Measurements from ENCODE around the gene TRAM2. TPM values are rescaled to one million over a fixed set of nuclear protein-coding genes. Genes with fewer than 3 reads are reported as not detected.

TRAM2 gene
- total RNA-seq, 1 donor from 2014 or later, result 16.0 TPM

DNA sequence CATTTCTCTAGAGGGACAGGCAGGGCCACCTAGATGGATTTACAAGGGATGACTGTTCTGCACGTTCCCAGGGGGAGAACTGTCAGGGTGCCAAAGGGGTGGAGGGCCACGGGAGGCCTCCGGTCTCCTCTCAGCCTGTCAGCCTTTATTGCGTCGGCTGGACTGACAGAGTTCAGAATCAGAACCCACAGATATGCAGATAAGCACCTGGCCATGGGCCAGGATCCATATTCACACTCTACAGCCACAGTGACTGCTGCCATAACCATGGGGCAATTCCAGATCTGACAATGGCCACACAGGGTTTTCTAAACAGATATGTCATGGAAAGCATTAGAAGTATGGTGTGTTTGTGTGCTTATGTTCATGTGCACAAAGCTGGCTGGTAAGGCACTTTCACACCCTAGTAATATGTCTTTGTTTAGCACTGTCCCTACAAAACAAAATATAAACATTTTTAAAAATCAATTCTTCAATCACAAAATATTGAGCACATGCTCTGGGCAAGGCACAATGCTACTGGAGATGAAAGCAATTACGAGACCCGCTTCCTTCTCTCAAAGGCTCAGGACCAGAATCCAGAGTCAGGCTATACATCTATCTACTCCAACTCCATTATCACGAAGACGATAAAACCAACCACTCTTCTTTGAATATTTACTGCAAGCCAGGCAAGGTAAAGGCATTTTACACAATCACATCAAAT is 29.1 kb downstream of the TRAM2 start:
- peak; percentile 43 for DNase-seq (ENCODE audit: low spot score)

DNA sequence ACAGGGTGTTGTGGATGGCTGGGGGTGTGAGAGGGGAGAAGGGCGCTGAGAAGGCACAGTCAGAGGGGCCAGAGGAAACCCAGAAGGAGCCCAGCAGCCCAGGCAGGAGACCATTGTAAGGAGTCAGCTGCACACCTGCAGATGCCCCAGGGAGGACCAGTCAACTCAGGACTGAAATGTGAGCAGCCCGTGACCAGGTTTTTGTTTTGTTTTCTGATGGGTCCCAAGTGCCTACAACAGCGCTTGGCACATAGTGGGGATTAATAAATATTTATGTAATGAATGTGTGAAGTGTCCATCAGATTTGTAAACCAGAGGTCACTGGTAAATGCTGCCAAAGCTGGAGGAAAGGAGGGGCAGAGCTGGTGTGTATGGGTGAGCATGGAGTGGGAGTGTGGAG is 30.2 kb downstream of the TRAM2 start:
- no peak for DNase-seq (ENCODE audit: low spot score)

DNA sequence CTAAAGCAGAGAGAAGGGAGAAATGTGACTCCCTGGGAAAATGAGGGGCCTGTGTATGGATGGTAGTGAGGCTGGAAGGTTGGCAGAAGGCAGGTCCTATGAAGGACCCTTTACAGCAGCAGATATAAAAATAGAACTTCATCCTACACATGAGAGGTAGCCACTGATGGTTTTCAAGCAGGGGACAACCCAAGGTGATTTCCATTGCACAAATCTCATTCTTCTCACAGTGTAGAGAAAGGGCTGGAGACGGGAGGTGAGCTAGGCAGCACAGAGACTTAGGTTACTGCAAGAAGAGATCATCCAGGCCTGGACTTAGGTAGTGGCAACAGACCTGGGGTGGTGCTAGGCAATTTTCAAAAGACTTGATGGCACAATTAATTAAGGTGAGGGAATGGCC is 30.7 kb downstream of the TRAM2 start:
- DNase-seq (ENCODE audit: low spot score), result no peak

DNA sequence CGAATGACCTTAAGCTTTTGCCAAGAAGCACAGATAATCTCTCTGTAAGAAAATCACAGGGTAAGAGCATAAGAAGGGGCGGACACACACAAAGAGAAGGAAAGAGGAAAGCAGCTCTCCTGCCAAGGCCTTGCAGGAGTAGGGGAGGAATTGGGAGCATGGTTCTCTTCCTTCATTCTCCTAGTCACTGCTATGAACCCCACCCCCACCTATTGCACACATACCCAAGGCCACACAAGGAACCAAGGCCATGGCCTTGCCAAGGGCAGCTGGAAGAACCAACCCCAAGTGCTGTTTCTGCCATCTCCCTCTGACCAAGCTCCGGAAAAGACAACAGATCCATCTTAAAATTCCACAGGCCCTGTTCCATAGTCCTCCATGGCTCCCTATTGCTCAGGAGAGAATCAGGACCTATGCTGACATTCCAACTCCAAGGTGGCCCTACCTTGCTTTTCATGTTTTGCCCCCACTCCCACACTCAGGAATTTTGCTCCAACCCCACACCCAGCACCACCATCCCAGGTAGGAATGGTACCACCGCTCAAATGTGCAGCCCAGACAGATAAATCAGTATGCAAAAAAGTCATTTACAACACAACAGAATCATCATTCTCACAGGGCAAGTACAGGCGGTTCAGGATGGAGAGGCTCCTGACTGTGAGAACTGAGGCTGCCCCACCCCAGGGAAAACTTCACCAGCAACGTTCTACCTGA is 31.3 kb downstream of the TRAM2 start:
- no peak for DNase-seq (ENCODE audit: low spot score)

DNA sequence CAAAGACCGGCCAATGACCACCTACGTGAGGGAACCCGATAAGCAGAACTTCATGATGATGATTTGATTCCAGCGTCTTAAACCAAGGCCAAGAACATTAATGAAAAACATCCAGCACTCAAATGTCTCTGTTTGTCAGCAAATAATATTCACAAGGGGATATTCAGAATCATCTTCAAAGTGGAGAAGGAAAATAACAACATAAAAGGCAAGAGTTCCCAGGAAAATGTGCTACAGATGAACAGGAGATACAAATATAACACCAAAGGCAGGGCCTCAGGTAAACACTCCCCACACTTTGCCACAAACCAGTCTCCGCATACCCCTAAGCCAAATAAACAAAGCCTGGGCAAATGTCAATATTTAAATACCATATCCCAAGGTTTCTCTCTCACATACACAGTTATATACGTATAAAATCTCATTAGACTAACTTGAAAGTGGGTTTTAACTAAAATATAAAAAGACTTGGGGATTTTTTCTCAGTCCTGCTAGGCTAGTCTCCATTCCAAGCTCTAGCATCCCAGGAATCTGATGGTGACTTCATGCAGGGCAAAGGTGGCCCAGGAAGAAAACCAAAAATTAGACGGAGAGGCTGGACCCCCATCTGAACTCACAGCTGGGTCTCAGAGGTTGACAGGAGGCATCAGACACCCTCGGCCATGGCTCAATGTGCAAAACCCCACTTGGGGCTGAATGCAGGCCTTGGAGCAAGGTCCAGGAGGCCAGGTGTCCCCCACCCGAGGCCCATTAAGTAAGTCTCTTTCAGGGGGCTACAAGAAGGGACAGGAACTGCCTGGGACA is 32.1 kb downstream of the TRAM2 start:
- DNase-seq (ENCODE audit: low spot score), result no peak

DNA sequence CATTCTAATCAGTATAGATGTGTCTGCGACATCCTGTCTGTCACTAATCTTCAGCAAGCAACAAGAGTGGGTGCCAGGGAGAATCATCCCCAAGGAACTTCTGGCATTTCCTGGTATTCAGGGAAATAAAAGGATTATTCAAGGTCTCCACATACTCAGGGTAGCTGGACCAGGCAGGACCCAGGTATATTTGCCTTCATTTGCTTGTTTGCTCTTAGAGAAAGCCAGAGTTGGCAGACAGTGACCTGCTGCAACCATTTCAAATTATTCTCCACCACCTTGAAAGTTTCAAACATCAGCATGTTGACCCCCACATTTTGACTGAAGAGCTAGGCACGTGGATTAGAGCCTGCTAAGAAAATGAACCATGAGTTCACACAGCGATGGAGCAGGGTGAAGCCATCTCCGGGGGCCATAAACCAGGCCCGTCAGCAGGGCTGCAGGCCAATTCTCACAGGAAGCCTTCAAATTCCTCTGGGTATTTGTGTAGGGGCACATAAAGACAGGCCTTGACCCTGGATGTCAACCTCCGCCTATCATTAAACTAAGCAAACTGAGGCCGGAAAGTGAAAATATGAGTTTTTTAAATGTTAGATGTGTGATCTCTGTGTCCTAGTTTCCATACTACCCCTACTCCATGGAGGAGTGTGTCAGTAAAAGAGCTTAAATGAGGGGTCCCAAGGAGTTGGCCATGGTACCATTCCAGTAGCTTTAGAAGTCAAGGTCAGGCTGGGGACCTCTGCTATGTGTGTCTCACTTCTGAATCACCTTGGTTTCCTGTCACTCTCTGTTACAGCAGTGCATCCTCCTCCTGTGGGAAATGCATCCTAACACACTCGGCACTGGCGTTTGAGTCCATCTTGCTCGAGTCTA is 32.9 kb downstream of the TRAM2 start:
- DNase-seq (ENCODE audit: low spot score), result no peak

DNA sequence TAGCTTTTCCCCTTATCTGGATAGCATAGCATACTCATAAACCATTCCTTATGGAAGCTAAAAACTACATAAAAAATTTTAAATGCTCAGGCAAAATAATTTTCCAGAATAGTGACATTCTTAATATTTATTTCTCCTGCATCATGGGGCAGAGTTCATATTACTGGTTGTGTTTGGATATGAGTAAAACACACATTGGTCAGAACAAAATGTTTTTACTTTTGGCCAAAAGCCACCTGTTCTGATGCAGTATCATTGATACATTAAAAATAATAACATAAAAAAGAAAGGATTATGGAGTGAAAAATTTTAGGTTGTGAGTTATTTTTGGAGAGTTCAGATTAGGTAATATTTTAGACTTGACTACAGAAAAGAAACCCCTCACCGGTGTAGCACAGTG is 33.6 kb downstream of the TRAM2 start:
- DNase-seq (ENCODE audit: low spot score), result no peak

DNA sequence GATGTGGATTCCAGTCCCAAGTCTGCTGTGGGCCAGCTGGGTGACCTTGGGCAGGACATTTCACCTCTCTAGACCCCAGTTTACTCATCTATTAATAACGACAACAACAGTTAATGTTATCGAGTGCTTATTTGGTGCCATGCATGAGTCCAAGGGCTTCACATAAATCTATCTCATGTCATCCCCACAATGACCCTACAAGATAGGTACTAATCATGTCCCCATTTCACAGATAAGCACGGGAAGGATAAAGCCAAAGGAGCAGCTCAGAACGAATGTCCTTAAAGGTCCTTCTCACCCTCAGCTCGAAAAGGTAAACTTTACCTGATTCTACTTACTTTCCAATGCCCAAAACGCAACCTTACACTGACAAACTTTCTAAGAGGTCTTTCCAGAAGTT is 35.7 kb downstream of the TRAM2 start:
- DNase-seq (ENCODE audit: low spot score), result no peak

DNA sequence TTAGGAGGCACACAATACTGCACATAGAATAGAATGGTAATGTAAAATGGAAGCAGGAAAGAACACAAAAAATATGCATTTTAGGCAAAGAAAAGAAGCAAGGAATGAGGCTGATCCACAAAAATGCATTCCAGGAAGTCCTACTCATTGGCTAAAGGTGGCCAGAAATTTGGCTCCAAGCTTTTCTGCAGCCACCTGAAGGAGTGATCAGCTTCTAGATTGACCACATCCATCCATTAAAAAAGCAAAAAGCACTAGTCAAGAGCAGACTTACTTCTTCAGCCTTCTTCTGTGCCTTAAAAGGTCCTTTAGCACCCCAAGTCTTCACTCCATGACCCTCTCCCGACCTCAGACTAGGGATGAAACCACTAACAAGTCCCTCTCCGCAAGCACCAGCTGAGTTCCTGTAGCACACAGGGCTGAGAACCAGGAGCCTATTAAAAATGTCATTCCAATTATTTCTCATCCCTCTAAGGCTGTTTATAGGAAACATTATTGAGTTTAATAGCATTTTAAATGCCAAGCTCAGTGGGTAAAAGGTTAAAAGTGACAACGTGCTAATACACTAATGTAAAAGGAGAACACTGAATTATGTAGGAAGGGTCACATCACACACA is 36.5 kb downstream of the TRAM2 start:
- DNase-seq (ENCODE audit: low spot score), result no peak

DNA sequence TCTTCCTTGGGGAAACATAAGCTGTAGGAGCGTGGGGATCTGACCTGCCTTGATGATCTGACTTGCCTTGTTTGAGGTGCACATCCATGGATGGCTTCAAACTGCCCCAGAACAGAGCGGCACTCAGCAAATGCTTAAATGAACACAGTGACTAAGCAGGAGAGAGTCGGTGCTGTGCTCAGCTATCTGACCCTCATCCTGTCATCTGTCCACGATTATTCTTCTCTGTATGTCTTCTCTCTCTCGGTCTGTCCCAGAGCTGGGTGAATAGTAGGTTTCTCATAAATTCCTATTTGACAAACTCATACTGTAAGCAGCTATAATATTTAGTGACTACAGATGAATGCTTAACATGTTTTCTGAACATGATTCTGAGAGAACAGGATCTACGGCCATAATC is 37.3 kb downstream of the TRAM2 start:
- no peak for DNase-seq (ENCODE audit: low spot score)

DNA sequence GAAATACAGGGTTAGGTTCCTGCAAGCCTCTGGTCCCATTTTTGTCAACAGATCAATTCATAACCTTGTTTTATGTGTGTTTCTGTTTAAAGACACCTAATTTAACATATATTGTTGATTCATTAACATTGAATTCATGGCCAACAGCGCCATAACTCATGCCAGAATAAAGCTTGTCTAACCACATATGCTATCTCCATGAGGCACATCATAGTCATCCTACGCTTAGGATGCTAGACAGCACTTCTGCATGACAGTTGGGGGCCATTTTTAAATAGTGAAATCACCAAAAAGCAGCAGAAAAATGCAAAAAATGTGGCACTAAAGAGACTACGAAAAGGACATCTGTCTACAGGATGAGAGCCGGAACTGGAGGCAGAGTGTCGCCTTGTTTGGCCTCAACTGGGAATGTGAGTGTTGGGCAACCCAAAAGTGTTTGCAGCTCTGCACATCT is 37.9 kb downstream of the TRAM2 start:
- no peak for DNase-seq (ENCODE audit: low spot score)

DNA sequence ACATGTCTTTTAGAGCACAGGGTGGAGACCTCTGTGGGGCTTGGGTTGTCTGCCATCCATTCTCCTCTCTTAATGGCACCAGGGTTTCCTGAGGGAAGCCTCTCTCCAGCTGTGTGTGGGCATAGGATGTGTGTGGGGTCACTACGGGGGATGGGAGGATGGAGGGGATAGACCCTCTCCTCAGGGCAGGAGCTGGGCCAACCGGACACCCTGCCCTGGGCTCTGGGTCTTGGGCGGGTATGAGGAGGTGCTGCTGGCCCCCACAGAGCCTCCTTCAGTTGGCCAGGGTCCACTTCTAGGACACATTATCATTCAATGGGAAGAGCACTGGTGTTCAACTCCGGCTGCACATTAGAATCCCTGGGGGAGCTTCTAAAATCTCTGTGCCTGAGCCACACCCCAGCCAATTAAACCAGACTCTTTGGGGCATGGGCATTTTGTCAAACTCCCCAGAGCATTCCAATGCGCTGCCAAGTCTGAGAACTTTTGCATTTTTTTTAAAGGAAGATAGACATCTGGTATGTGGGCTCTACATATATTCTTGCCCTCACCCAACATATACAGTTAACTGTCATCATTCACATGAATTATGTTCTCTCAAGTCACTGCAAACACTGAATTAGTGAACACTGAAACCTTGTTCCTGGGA is 38.5 kb downstream of the TRAM2 start:
- no peak for DNase-seq (ENCODE audit: low spot score)

DNA sequence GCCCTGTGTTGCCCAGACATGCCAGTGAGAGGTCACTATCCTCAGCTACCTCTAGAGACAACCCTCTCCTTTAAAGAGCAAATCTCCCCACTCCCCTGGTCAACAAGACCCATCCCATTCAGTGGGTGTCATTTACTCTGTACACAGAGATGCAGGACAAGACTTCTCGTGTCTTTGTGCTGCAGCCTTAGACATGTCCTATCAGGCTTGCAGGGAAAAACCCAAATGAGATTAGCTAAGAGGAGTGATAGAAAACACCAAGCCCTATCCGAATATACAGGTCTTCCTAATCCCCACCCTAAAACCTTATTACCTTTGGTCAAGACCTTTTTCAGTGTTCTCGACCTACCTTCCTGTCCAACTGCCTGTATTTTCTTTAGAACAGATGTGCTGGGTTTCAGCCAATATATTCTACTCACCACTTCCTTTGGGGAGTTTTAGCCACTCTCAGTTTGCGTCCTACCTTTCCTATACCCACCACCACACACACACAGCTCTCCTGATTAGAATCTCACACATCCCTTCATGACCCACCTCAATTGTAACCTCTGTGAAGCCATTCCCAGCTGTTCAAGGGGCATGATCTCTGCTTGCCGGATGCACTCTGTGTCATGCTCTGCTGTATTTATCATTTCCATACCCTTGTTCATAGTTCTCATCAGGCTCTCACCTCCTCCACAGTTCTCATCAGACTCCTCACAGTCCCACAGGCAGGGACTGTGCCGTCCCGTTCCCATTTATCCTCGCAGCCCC is 39.7 kb downstream of the TRAM2 start:
- no peak for DNase-seq (ENCODE audit: low spot score)

DNA sequence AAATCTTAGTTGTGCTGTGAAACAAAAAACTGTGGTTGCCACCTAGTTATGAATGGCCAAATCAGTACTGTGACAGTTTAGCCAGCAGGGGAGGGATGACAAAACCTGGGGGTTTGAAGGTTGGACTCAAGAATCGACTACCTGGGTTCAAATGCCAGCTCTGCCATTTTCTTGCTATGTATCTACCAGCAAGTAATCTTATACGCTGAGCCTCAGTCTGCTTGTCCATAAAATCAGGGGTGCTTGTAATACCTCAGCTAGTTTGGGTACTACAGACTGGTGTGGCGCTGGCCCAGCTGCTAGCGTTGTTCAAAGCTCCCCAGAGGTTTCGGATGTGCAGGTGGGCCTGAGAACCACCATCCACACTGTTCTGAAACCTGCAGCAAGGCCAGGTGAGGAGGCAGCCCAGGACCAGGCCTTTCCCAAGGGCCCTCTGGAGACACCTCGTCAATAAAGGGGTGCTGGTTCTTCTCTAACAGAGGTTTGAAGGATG is 40.4 kb downstream of the TRAM2 start:
- no peak for DNase-seq (ENCODE audit: low spot score)

DNA sequence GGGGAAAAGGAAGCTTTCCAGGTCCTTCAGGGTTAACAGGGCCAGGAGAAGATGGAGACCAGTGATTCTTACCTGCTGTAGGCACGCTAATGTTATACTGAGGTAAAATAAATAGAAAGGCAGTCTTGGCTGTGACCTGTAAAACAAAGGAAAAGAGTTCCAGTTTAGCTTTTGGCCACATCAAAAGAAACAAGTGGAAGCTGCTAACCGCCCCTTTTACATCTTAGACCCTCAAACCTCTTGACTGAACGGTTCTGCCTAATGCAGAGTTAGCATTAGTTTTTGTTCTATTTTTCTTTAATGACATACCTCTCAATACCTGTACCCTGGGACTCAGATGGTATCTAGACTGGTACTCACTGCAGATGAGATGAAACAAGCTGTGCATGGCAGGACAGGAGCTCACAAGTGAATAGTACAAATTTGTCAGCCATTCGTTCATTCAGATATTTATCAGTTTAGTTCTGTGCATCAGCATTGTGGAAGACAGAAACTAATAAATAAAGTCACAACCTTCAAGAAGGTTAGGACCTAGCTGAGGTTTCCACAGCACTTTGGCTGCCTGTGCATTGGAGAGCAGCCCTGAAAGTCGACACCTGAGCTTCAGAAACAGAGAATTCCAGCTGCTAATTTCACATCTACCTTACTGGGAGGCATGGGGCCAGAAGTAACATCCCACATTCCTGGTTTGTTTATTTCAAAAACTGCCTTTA is 41.0 kb downstream of the TRAM2 start:
- no peak for DNase-seq (ENCODE audit: low spot score)

DNA sequence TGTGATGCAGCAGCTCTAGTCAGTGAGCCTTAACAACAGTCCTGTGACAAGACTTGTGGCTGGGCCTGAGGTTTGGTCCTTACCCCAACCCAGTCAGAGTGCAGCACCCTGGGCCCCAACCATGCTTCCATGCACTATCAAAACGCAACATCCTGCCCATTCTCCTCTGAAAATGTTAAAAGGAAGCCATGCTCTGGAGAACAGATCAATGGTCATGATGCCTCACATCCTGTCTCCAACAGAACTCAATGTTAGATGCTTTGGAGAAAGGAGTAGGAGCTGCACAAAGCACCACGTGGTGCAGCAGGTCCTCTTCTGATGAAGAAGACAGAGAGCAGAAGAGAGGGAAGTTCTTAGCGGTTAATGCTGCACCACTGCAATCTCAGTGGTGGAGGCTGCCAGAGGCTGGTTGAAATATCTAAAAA is 41.9 kb downstream of the TRAM2 start:
- DNase-seq (ENCODE audit: low spot score), result no peak

DNA sequence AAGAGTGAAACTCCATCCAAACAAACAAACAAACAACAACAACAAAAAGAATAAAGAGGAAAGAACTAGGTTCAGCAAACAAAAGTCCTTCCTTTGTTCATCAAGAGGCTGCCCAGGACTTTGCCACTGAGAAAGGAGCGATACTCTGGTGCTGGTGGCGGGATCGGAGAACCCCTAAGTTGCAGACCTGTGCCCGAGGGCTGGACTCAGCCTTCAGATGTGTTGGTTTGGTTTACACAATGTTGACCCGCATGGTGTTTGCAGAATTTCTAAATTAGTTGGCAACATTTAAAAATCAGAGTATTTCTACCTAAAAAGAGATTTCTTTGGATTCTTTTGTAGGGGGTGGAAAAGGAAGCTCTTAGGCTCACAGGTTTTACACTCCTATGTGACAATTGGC is 42.5 kb downstream of the TRAM2 start:
- no peak for DNase-seq (ENCODE audit: low spot score)

DNA sequence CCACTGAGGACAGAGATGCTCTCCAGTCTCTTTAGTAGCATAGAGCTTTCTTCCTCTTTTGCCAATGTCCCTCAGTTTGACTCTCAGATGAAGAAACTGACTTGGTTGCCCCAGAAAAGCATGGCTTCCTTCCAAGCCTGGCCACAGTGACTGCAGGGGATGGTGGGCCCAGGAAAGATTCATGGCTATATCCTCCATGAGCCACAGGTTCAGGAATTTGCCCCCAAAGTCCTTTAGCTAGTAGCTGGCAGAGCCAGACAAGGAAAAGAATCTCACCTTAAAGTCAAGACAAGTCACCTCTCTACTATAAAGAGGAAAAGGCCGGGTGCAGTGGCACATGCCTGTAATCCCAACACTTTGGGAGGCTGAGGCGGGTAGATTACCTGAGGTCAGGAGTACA is 43.4 kb downstream of the TRAM2 start:
- no peak for DNase-seq (ENCODE audit: low spot score)

DNA sequence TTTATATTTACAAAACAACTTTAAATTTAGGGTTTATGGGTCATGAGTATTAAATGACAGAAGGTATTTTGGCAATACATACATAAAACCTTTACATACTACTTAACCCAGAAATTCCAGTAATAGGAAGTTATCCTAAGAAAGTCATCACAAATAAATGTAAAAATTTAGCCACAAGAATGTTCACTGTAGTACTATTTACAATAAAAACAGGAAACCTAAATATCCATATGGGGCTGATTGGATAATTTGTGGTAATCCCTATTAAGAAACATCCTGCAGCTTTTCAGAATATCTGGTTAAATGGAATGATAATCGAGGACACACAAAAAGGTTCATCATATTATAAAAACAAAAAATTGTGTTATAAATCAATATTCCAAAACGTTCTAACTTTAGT is 44.4 kb downstream of the TRAM2 start:
- DNase-seq (ENCODE audit: low spot score), result no peak
